ENCODE results near the gene CDH16. TPM values are rescaled to one million over a fixed set of nuclear protein-coding genes. Genes with fewer than 3 reads are reported as not detected.

The CDH16 gene
- total and polyA plus RNA-seq, 2 experiments from 2014 or later = not detected

GRCh38 chr16:66891797-66892196 is 26.9 kb downstream of the CDH16 start:
- no peak for ATAC-seq
- Mint-ChIP-seq H3K27ac (no peak overlapping the region), H3K27me3 (ENCODE audit: insufficient read depth, low read depth, poor library complexity) (peaks cover 5% of the 10 kb centered on the region), H3K36me3 (ENCODE audit: low read depth) (peaks cover 21% of the 10 kb centered on the region; the same call in 2 of the 3 replicates), H3K9me3 (no peaks in the 10 kb centered on the region; the same call in 2 of the 3 replicates), H3K4me1 (peaks cover 7% of the 10 kb centered on the region; the same call in 1 of the 3 replicates), H3K4me3 (no peak overlapping the region)
- 0 out of 2 replicates have a peak, but pooled peaks cover 7% of the 10 kb centered on the region for H3K79me2 ChIP-seq (replicated peaks; ENCODE audit: insufficient read depth)
- no peaks in the 10 kb centered on the region; the same call in 1 of the 2 replicates for H4K20me1 ChIP-seq (replicated peaks; ENCODE audit: insufficient read depth)
- H3K4me2 ChIP-seq = no peak overlapping the region
- H3F3A ChIP-seq (replicated peaks; ENCODE audit: low read depth) = 0 out of 2 replicates have a peak, but pooled peaks cover 4% of the 10 kb centered on the region
- H3K27me3 ChIP-seq (ENCODE audit: insufficient read depth) = no peaks in the 10 kb centered on the region
- no peak overlapping the region for H2AFZ ChIP-seq
- H3K36me3 ChIP-seq (ENCODE audit: insufficient read depth) = no peaks in the 10 kb centered on the region
- no peak for DNase-seq (ENCODE audit: low spot score)
- TF ChIP-seq REST (IDR thresholded peaks at IDR 0.05; ENCODE audit: unreplicated experiment) = no peak
- no peak for TF ChIP-seq CTCF (conservative IDR thresholded peaks at IDR 0.05; ENCODE audit: low read depth in 2 of 2)
- TF ChIP-seq ETS1 (IDR thresholded peaks at IDR 0.05) = no peak
- TF ChIP-seq ZNF462 (CRISPR knock-in tag; IDR thresholded peaks at IDR 0.05) = no peak
- H3K27ac ChIP-seq (ENCODE audit: low read depth) = no peak overlapping the region
- no peak overlapping the region for H3K4me3 ChIP-seq
- H3K4me1 ChIP-seq (ENCODE audit: insufficient read depth) = no peaks in the 10 kb centered on the region; the same call in 1 of the 2 replicates
- no peaks in the 10 kb centered on the region for H3K9me2 ChIP-seq (ENCODE audit: insufficient read depth)

Data from GM23338 (cell line).